Omental fat pad (tissue), 4 donors: ENCODE measurements around the gene PXT1. TPM values are rescaled to one million over a fixed set of nuclear protein-coding genes. Genes with fewer than 3 reads are reported as not detected.

ENCODE experiments used
- ATAC-seq: fragments of 150-250 bp; one replicate; pipeline ENCODE4 v1.9.1; 2016; ENCODE audit warnings: mild to moderate bottlenecking, moderate library complexity; ENCODE audit not compliant: low FRiP score
- DNase-seq: peaks from one replicate; pipeline ENCODE4 v3.0.0-alpha.2; 2019; ENCODE audit warnings: low spot score
- CTCF ChIP-seq, 3 donors: fragments of 450-650 bp; IDR thresholded peaks; one replicate each; pipeline ENCODE4 v1.5.1; 2016 to 2017; ENCODE audit warnings: antibody characterized with exemption in 3 of 3, mild to moderate bottlenecking in 3 of 3, moderate library complexity in 2 of 3
- total RNA-seq, 4 donors: library from RNA; depleted of rRNA; stranded (reverse); fragments of >200 nt; gene quantifications; one replicate each; pipeline ENCODE4 v1.1.0, GENCODE V29; 2016

The PXT1 gene
- total RNA-seq, 4 donors from 2014 or later, result not detected

DNA sequence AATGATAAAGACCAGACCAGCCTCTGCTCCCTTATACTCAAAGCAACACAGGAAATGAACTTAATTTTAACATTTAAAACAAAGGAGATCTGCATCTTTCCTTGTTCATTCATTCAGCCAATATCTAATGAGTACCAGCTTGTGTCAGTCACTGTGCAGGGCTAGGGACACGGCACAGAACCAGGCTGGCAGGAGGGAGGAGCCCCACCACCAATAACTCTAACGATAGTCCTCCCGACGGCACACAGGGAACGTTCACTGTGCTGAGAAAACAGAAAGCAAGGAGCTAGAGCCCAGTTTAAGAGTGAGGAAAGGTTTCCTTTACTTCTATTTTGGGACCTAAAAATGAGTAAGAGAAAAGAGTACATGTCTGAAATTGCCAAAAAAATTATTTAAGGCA, 65.1 kb downstream of the PXT1 start:
- DNase-seq (no peak), ATAC-seq (no peak)
- no peak for TF ChIP-seq CTCF (IDR thresholded peaks at IDR 0.05)

- DNase-seq (no peak), ATAC-seq (no peak)
- TF ChIP-seq CTCF (IDR thresholded peaks at IDR 0.05), result no peak
Observed at GRCh38 chr6:36376742-36377141, 65.9 kb downstream of the PXT1 start.

- DNase-seq, result no peak
- TF ChIP-seq CTCF (IDR thresholded peaks at IDR 0.05), result no peak
- no peak for ATAC-seq
Observed at GRCh38 chr6:36376183-36376582, 66.5 kb downstream of the PXT1 start.

DNA sequence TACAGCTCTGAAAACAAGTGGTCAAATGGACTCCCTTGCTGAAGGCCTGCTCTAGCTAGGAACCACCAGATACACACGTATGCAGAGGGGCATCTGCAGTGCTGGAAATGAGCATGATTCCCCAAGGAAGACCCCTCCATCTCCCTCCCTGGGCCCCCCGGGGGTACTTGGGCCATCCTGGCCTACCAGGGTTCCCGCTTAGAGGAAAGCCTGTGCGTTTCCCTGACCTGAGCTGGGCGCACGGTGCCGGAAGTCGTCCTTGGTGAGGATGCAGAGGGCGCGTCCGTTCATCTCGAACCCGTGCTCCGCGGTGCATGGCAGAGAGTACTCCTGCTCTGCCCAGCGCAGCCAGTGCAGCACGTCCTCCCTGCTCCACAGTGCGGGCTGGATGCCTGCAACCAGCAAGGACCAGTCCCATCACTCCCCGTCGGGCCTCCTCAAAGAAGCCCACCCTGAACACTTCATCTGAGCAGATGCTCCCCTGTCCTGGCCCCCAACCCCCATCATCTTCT, 67.0 kb downstream of the PXT1 start:
- no peak for TF ChIP-seq CTCF (IDR thresholded peaks at IDR 0.05)
- DNase-seq (no peak), ATAC-seq (no peak)

- no peak for TF ChIP-seq CTCF (IDR thresholded peaks at IDR 0.05)
- ATAC-seq (no peak), DNase-seq (no peak)
Observed at GRCh38 chr6:36374972-36375371, 67.7 kb downstream of the PXT1 start.

- ATAC-seq (no peak), DNase-seq (no peak)
- TF ChIP-seq CTCF (IDR thresholded peaks at IDR 0.05), result no peak
Observed at GRCh38 chr6:36374194-36374593, 68.5 kb downstream of the PXT1 start.

DNA sequence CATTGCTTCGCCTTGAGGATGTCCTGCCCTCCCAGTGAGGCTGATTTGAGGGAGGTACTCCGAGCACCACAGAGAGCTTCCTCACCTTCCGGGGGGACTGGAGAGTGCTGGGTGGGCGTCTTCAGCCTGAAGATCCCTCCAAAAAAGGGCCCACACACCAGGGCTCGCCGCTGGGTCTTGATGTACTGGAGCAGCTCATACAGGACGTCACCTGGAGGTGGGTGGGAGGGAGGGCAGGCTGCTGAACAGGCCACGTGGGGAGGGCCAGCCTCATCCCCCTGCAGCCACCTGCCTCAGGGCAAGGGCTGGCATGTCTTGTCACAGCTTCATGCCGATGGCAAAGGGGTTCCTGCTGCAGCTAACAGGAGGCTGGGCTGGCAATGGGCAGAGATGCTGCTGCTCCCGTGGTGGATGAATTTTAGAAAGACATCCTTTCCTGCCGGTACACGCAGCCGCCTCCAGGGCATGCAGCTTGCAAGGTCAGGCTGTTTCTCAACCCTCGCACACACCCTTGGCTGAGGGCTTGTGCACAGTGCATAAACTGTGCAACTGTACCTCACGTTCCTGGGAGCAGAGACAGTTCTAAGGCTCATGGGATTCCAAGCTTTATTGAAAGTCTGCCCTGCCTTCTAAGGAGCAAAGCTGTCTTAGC, 69.2 kb downstream of the PXT1 start:
- ATAC-seq (no peak), DNase-seq (no peak)
- TF ChIP-seq CTCF (IDR thresholded peaks at IDR 0.05), result no peak
